CD4-positive, alpha-beta T cell treated with Interleukin-6 at 100 ng/mL for 8 hours (primary cell): Measurements from ENCODE around the gene C2.
A peak's percentile ranks its signal among the peaks of the same experiment; 100 is the strongest.
"Not testable (repeated sequence)": the region's sequence is repeated elsewhere in the genome, so short reads cannot be mapped to it uniquely, and the experiment has no call there.

Experiments
- DNase-seq: peaks from one replicate; pipeline ENCODE4 v3.0.0-alpha.2; 2020; ENCODE audit warnings: mixed read lengths, low spot score

C2 gene

DNA sequence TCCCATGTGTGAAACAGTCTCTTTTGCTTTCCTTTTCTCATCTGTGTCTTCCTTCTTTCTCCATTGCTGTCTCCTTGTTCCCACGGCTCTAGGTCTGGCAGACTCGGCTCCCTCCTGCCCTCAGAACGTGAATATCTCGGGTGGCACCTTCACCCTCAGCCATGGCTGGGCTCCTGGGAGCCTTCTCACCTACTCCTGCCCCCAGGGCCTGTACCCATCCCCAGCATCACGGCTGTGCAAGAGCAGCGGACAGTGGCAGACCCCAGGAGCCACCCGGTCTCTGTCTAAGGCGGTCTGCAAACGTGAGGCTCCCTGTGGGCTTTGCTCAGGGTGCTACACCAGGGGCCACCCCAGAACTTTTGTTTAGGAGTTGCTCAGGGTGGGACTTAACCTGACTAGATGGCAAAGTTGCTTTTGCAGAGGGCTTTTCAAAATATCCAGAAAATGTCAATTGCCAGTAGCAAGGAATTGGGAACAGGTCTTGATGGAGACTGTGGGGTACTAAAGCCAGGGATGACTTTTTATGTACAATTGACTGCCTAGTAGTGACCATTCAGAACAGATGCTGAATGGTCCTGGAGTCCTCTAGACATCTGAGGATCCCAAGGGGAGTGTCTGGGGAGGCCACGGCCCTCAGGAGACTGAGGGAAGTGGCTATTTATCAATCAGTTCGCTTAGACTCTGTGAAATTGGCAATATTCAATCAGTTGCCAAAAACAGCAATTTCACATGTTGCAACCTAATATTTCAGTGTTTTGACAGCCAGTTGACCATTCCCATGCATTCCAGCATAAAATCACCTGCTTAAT is 550 bp downstream of the C2 start:
- no peak for DNase-seq

DNA sequence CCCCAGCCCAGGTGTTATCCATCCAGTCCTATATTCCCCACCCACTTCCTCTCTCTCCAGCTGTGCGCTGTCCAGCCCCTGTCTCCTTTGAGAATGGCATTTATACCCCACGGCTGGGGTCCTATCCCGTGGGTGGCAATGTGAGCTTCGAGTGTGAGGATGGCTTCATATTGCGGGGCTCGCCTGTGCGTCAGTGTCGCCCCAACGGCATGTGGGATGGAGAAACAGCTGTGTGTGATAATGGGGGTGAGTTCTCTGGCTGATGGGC is 1.1 kb downstream of the C2 start:
- no peak for DNase-seq

DNA sequence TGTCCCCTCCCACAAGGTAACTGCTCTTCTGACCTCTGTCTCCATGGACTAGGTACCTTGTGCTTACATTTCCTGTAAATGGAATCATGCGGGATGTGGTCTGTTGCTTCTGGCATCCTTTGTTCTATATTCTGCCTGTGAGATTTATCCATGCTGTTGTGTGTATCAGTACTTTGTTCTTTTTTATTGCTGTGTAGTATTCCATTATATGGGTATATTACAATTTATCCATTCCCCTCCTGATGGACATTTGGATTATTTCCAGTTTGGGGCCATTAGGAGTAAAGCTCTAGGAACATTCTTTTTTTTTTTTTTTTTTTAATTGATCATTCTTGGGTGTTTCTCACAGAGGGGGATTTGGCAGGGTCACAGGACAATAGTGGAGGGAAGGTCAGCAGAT is 3.4 kb downstream of the C2 start:
- DNase-seq, result no peak

DNA sequence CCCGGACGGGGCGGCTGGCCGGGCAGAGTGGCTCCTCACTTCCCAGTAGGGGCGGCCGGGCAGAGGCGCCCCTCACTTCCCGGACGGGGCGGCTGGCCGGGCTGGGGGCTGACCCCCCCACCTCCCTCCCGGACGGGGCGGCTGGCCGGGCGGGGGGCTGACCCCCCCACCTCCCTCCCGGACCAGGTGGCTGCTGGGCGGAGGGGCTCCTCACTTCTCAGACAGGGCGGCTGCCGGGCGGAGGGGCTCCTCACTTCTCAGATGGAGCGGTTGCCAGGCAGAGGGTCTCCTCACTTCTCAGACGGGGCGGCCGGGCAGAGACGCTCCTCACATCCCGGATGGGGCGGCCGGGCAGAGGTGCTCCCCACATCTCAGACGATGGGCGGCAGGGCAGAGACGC is 4.6 kb downstream of the C2 start:
- not testable (repeated sequence) for DNase-seq

DNA sequence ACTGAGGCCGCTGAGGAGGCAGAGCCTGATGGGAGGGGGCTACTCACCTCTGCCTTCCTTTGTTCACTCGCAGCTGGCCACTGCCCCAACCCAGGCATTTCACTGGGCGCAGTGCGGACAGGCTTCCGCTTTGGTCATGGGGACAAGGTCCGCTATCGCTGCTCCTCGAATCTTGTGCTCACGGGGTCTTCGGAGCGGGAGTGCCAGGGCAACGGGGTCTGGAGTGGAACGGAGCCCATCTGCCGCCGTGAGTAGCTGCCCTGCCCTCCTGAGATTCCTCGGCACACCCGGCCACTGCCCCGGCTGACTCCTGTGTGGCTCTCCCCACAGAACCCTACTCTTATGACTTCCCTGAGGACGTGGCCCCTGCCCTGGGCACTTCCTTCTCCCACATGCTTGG is 6.0 kb downstream of the C2 start:
- no peak for DNase-seq

DNA sequence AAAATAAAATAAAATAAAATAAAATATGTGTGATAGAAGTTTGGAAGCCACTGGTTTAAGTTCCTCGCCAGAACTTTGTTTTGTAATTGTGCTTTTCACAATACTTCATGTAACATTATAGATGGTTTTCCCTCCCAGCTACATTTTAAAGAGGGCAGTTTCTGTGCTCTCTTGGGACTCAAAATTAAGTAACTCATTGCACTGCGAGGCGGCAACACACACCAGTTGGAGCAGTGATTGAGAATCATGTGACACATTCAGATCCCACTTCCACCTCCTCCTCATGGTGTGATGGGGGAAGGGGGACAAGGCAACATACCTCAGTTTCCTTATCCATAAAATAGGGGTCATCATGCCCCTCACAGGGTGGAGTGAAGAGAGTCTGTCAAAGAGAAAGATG is 7.5 kb downstream of the C2 start:
- no peak for DNase-seq

DNA sequence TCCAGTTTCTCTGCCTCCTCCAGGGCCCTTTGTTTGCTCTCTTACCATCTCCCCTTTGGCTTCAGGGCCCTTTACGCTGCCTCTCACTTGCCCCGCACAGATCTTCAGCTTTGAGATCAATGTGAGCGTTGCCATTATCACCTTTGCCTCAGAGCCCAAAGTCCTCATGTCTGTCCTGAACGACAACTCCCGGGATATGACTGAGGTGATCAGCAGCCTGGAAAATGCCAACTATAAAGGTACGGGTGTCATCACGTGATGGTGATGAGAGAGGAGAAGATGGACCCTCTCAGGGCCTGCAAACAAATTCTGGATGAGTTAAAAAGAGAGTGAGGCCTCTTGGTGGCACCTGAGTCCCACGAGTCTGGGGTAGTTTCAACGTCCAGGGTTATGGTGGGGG is 8.3 kb downstream of the C2 start:
- DNase-seq, result no peak

DNA sequence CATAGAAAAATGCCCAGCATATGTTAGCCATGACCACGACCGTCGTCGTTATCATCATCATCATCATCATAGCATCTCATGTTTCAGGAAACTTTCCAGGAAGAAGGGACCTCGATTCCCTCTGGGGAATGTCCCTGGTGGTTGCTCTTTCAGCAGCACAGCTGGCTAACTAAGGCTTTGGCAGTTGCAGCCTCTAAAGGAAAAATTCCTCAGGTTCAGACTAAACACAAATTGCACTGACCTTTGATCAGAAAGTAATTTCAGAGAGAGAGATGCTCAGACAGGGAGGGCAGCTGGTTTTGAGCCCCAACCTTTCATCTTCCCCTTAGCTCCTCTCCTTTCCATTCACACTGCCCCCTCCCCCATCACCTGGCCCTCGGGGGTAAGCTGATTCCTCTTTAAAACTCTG is 12.7 kb downstream of the C2 start:
- DNase-seq, result no peak

DNA sequence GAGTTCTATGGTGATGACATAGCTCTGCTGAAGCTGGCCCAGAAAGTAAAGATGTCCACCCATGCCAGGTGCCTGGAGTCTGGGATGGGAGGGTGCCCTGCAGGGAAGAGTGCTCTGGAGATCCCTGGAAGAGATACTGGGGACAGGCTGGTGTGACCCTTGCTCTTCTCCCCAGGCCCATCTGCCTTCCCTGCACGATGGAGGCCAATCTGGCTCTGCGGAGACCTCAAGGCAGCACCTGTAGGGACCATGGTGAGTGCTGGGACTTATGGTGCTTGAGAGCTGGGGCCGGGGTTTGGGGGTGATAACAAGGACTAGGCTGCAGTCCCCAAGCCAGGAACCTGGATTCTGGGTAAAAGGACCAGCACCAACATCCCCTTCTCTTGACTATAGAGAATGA is 16.2 kb downstream of the C2 start:
- no peak for DNase-seq

DNA sequence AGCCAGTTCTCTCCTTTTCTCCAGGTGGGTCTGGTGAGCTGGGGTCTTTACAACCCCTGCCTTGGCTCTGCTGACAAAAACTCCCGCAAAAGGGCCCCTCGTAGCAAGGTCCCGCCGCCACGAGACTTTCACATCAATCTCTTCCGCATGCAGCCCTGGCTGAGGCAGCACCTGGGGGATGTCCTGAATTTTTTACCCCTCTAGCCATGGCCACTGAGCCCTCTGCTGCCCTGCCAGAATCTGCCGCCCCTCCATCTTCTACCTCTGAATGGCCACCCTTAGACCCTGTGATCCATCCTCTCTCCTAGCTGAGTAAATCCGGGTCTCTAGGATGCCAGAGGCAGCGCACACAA is 17.6 kb downstream of the C2 start:
- DNase-seq, result no peak

DNA sequence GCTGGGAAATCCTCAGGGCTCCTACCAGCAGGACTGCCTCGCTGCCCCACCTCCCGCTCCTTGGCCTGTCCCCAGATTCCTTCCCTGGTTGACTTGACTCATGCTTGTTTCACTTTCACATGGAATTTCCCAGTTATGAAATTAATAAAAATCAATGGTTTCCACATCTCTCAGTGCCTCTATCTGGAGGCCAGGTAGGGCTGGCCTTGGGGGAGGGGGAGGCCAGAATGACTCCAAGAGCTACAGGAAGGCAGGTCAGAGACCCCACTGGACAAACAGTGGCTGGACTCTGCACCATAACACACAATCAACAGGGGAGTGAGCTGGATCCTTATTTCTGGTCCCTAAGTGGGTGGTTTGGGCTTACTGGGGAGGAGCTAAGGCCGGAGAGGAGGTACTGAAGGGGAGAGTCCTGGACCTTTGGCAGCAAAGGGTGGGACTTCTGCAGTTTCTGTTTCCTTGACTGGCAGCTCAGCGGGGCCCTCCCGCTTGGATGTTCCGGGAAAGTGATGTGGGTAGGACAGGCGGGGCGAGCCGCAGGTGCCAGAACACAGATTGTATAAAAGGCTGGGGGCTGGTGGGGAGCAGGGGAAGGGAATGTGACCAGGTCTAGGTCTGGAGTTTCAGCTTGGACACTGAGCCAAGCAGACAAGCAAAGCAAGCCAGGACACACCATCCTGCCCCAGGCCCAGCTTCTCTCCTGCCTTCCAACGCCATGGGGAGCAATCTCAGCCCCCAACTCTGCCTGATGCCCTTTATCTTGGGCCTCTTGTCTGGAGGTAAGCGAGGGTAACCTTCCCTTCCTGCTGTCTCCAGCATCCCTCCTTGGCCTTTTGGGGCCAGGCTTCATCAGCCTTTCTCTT is 18.2 kb downstream of the C2 start, which contains the start of gene CFB:
CFB (plus strand) TSS at position 589 of the 863 bp plus-strand sequence; CDS start at position 716, 127 bp downstream.
- no peak for DNase-seq

DNA sequence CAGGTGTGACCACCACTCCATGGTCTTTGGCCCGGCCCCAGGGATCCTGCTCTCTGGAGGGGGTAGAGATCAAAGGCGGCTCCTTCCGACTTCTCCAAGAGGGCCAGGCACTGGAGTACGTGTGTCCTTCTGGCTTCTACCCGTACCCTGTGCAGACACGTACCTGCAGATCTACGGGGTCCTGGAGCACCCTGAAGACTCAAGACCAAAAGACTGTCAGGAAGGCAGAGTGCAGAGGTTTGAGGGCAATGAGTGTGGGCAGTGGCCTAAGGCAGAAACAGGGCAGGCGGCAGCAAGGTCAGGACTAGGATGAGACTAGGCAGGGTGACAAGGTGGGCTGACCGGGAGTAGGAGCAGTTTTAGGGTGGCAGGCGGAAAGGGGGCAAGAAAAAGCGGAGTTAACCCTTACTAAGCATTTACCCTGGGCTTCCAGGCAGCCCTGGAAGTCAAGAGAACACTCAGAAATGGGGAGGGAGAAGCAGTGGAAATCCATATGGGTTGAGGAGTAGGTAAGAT is 18.9 kb downstream of the C2 start:
- DNase-seq, result no peak

DNA sequence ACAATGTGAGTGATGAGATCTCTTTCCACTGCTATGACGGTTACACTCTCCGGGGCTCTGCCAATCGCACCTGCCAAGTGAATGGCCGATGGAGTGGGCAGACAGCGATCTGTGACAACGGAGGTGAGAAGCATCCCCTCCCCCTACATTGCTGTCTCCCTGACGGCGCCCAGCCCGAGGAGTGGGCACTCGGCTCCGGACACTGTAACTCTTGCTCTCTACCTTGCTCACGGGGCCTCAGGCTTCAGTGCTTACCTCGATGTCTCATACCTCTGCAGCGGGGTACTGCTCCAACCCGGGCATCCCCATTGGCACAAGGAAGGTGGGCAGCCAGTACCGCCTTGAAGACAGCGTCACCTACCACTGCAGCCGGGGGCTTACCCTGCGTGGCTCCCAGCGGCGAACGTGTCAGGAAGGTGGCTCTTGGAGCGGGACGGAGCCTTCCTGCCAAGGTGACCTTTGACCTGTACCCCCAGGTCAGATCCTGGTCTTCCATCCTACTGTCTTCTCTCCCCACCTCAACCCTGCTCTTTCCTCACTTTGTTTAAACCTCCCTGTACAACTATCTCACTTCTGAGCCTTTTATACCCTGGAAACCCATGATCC is 19.7 kb downstream of the C2 start:
- DNase-seq, result no peak

DNA sequence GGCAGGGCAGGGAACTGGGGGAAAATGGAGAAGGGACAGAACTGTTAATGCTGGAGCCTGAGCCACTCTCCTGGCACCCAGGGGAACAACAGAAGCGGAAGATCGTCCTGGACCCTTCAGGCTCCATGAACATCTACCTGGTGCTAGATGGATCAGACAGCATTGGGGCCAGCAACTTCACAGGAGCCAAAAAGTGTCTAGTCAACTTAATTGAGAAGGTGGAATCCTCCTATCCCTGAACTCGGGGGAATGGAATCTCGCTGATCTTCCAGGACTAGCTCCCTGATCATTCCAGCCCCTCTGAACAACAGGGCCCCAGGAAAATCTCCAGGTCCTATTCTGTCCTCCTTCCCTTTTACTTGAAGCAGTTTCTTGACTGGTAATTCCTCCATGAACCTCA is 20.3 kb downstream of the C2 start:
- DNase-seq, result no peak

DNA sequence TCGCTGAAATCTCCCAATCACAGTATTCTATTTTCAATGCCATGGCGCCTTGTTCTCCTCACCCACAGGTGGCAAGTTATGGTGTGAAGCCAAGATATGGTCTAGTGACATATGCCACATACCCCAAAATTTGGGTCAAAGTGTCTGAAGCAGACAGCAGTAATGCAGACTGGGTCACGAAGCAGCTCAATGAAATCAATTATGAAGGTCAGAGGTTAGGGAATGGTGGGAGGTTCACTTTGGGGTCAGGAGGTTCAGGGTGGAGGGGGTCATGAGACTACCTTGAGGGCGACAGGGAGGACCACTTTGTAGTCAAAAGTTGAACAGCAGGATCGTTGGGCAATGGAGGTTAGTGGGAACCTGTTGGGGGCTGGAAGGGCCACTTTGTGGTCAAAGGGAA is 20.8 kb downstream of the C2 start:
- no peak for DNase-seq

DNA sequence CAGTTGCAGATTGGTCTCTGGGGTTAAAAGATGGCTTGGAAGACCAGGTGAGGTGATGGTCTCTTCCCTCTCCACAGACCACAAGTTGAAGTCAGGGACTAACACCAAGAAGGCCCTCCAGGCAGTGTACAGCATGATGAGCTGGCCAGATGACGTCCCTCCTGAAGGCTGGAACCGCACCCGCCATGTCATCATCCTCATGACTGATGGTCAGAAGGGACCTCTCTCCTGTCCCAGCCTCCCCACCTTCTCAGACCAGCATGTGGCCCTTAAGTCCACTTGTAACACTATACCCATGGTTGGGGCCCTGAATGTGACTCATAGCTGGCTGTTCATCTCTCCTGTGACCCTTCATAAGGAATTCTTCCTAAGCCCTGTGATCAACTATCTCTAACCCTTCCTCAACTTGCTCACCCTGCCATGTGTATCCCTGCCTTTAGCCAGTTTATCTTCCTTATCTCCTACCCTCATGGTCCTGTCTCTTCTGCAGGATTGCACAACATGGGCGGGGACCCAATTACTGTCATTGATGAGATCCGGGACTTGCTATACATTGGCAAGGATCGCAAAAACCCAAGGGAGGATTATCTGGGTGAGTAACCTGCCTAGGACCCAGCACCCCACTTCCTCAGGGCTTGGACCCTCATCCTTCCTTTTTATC is 21.4 kb downstream of the C2 start:
- no peak for DNase-seq

DNA sequence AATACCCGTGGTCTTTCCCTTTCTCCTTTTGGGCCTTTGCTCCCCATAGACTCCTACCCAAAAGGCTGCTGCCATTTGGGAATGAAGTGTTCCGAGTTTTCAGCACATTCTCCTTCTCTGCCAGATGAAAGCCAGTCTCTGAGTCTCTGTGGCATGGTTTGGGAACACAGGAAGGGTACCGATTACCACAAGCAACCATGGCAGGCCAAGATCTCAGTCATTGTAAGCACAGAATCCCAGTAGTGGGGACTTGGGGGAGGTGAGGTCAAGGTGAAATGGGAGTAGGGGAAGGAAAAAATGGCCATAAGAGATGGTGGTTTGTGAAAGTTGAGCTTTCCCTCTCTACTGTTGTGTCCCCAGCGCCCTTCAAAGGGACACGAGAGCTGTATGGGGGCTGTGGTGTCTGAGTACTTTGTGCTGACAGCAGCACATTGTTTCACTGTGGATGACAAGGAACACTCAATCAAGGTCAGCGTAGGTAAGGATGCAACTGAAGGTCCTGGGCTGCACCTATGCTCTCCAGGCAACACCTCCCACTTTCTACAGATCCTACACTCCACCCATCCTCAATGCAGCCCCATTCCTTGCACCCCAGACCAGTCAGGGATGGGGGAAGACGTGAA is 22.5 kb downstream of the C2 start:
- DNase-seq, result no peak

DNA sequence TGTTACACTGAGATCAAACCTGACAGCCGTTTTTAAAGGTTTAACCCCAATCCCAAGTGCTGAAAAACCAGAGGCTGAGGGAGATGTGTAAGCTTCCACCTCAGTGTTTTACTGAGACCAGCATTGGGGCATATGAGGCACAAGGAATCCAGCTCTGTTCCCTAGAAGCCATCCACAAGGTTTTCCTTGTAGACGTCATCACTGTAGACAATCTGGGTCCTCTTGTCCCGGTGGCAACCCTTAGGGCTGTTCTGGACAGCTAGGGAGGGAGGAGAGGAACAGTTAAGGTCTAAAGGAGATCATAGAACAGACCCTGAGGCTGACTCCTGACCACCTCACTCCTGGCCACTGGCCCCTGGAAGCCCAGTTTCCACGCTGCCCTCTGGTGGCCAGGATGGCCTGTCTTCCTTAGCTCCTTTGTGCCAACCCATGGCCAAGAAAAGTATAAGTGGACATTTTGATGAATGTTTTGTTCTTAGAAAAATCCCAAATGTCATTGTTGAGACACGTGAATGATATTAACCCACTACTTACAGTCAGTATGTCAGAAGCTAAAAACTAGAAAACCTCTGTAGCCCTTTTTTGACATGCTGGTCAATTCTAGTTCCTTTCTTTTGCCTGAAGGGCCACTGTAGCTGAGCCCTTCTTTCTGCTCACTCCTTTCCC is 24.8 kb downstream of the C2 start:
- peak; percentile 23 for DNase-seq

DNA sequence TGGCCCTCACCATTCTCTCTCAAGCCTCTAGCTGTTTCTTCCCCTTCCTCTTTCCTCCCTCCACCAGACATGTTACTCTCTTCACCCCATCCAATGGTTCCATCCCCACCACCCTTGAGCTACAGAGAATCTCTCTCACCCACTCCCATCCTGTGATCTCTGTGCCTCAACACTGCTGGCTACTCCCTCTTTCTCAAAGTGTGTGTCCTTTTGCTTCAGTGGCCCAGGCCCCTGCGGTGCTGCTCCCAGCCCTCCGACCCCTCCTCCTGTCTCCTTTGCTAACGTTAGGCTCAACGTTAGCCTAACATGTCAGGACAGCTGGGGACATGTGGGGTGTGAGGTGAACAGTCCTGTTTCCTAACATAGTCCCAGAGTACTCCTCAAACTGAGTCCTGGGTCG is 25.4 kb downstream of the C2 start:
- DNase-seq, result no peak

DNA sequence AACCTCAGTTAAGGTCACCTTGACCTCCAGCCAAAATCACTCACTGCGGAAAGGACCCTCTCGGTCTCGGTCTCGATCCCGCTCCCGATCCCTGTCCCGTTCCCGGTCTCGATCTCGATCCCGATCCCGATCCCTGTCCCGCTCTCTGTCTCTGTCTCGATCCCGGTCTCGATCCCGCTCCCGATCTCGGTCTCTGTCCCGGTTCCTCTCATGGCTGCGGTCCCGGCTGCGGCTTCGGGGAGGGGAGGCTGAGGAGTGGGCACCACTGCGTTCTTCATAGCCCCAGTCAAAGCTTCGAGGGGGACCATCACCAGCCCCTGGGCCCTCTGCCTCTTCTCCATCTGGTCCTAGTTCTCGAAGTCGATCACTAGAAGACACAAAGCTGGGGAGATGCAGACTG is 27.0 kb downstream of the C2 start:
- no peak for DNase-seq

DNA sequence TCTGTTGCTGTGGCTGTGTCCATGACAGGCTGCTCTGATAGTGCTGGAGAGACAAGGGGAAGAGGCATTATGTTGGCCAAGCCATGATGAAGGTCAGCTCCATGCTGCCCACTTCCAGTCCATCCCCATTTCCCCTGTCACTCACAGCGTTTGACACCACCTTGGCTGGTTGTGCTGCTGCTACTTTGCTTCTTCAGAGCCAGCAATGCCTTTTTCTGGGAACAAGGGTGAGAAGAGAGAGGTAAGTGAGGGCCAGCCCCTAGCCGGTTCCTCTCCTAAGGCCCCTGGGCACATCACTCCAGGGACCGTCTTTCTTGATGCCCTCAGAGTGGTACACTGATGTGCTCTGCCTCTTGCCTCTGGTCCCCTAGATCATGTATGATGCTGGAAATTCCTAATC is 29.3 kb downstream of the C2 start:
- no peak for DNase-seq

DNA sequence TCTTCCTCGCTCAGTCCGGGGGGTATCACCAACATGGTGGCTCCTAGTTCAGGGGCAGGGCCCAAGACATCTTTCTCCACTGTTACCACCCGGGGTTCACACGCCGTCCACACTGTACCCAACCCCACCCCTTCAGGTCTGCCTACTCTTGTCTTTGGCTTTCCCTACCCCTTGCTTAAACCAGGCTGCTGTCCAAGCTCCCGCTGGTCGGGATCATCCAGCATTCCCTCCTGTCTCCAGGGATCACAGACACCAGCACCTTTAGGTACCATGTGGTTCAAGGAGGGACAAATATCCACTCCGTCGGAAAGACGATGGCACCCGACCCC is 30.9 kb downstream of the C2 start:
- no peak for DNase-seq
